AML-193 (cell line): ENCODE measurements around the gene DNAJA1.
"Not testable (repeated sequence)": the region's sequence is repeated elsewhere in the genome, so short reads cannot be mapped to it uniquely, and the experiment has no call there.

Experiments used
- DNase-seq, 2 experiments: peaks; one replicate each; lab custom pipeline; 2025; lab: John Stamatoyannopoulos, UW

Gene DNAJA1

GRCh38 chr9:33082128-33082527, 57.1 kb downstream of the DNAJA1 start:
- DNase-seq: no peak

GRCh38 chr9:33082538-33083326, 57.7 kb downstream of the DNAJA1 start:
- no peak for DNase-seq

GRCh38 chr9:33085672-33086071, 60.6 kb downstream of the DNAJA1 start:
- not testable (repeated sequence) for DNase-seq
